Cortex of kidney (tissue), 1 donor: ENCODE results near the gene SYT1.
"Not testable (repeated sequence)": the region's sequence is repeated elsewhere in the genome, so short reads cannot be mapped to it uniquely, and the experiment has no call there.

ENCODE experiments used
- DNase-seq: peaks from one replicate; lab custom pipeline; 2025; lab: John Stamatoyannopoulos, UW

SYT1 gene

DNA sequence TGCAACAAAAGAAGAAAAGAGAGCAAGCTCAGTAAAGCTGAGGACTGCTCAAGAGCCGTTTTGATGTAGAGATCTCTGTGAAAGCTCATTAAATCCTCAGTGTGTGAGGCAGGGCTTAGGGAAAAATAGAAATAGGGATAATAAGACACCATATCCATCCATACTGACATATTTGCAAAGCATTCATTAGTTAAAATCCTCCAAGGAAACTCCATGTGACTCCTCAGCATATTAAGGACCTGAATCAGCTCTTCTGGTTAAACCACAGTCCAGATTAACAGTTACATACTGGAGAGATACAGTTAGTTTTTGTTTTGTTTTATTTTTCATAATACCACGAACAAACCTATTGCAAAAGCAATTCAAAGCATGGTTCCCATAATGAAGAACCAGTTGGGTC is 538.0 kb downstream of the SYT1 start:
- DNase-seq, result no peak

- no peak for DNase-seq
Measured at GRCh38 chr12:79406993-79407392, 542.4 kb downstream of the SYT1 start.

GRCh38 chr12:79407671-79408622 is 543.4 kb downstream of the SYT1 start:
- no peak for DNase-seq

DNA sequence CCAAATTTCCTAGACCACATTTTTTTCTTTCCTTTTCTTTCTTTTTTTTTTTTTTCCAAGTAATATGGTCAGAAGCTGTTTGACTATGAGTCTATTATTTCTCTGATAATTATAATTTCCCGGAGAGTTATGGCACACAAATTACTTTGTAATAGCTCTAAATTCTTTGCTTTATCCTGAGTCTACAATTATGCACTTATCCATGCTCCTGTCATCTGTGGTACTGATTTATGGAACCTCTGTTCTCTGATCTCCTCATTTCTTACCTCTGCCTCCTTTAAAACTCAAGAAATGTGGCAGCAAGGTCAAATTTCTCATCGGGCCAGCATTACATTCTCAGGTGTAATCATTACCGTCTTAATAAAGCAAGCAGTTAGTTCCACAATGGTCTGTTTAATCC is 544.1 kb downstream of the SYT1 start:
- DNase-seq, result no peak

- DNase-seq, result no peak
Measured at GRCh38 chr12:79409562-79409961, 545.0 kb downstream of the SYT1 start.

DNA sequence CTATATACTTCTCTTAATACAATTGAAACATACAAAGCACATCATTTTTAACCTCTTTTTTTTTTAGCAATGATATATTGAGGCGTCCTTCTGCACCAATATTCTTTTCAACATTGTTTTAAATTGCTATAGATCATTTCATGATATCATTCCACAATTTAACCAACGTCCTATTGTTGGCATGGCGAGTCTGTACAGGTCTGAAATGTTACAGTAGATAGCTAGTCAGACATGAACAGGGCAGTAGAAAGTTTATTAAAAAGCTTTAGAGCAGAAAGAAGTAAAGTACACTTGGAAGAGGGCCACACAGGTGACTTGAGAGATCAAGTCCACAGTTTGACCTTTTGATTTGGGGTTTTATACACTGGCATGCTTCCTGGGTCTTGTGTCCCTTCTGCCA is 547.2 kb downstream of the SYT1 start:
- DNase-seq, result no peak

DNA sequence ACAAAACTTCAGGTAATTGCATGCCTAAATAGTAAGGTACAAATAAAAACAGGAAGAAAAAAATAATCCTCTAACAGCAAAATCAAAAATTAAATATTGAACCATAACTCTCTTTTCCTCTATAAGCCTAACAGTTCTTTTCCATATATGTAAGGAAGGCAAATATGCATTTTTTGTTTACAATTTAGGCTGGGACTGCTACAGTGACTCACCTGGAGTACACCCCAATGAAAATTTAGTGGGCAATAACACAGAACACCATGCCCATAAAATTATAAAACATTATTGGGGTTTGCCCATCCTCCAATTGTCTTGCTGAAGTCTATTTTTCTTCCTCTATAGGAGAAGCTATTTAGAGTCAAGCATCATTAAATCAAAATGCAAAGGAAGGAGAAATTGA is 549.2 kb downstream of the SYT1 start:
- DNase-seq, result no peak

DNA sequence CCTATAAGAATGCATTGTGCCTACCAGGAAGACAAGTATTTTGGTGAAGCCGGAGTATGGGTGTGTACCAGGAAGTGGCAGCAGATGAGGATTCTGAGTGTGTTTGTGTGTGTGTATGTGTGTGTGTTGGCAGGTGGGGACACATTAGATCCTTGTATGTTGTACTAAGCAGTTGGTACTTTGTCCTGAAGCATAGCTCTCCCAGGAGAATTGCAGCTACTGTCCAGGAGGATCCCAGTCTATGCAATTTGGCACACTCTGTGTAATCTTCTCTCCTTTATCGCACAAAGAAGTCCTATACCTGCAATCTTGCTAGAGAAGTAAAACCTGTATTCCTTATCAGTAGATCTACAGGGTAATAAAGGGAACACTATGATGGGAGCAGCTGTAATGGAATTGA is 549.7 kb downstream of the SYT1 start:
- DNase-seq, result no peak

DNA sequence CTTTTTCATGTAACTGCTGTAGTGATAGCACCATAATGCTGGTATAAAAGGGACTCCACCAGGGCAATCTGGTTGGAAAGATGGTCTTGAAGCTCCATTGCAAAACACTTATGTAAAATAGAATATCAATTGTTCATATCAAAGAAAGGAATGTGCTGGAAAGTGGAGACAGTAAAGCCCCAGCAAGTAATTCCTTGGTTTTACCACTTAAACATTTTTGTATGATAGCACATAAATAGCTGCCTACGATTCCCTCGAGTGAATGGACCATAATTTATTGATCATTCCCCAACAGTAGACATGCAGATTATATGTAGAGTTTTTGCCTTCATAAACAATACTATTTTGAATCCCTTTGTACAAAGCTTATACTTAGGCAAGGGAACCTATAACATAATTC is 550.7 kb downstream of the SYT1 start:
- no peak for DNase-seq

- DNase-seq, result no peak
Measured at GRCh38 chr12:79415746-79416435, 551.3 kb downstream of the SYT1 start.

DNA sequence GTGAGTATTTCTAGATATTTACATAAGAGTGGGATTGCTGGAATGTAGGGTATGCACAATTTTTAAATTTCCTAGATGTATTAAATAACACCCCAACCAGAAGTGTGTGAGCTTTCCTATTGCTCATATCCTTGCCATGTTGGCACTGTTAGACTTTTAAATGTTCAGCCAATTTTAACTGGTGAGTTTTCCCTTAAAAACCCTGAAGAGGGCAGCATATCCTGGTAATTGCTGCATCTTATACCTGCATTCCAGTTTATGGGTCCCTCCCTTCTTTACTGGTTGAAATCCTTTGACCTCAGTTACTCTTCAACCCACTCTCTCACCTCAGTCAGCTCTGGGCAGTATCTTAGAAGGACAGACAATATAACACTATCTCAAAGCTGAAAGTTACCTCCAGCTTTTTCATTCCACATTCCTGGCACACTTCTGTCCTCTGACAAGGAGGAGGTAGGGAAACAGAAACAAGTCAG is 555.6 kb downstream of the SYT1 start:
- DNase-seq, result no peak

GRCh38 chr12:79421236-79421740 is 556.7 kb downstream of the SYT1 start:
- DNase-seq, result no peak

GRCh38 chr12:79422060-79422812 is 557.7 kb downstream of the SYT1 start:
- DNase-seq, result no peak

DNA sequence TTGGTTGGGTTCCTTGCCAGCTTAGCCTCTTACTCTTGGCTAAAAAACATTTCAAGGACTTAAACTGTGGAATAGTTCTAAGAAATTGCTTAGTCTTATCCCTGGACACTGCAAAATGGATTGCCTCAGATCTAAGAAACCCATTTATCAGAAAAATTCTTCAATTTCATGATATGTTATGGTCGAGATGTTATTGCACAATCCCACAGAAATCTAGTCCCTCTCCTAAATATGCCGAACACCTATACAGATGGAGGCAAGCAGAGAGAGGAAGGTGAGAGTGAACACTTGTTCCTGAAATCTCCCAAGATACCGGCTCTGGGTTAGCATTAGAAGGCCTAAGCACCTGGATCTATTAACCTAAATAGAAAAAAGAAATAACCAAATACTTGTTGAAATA is 559.0 kb downstream of the SYT1 start:
- DNase-seq, result no peak

DNA sequence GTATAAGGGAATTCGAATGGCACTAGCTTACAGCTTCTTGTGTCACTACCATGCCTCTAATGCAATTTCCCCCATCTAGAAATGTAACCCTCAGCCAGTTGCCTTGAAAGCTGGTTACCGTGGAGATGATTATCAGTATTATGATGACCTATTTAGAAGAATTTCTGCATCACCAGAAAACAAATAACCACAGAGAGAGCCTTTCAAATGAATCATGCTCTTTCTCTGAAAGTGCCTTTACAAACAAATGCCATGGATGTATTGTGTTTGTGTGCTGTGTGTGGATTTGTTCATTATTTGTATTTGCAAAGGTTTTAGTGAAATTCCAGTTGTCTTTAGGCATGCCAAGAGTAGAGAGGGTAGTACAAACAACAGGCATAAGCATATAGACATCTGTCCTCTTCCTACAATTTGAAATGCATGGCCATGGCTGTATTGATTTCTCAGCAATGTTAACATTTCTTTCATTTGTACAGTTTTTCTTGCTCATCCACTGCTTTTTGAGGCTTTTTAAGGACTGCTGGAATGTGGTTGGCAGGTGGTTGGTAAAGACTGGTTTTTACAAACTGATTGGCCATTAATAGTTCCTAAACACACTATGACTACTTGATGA is 559.6 kb downstream of the SYT1 start:
- DNase-seq, result no peak

- DNase-seq, result no peak
Measured at GRCh38 chr12:79426121-79426520, 561.5 kb downstream of the SYT1 start.

GRCh38 chr12:79426744-79427143 is 562.2 kb downstream of the SYT1 start:
- not testable (repeated sequence) for DNase-seq

DNA sequence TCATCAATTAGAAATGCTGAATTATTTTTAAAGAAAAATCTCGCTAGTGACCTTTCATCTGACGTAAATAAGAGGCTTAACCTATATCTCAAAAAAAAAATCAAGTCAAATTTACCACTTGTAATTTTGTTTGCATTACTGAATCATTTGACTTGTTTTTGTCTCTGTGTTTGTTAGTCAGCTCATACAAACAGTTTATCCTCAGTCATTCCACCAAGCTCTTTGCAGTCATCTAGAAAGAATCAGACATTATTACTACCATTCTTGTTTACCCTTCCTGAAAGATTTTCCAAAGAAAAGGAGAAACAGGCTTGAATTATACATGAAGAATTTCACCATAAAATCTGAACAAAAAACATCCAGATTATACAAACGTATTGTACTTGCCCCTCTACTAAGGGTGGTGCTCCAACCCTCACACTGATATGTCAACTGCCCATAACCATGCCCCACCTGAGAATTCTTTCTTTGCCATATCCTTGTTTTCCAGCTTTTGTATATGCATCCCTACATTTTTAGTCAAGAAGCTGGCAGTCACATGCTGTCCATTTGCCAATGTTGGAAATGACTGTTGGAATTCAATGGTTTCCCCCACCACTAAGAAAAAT is 569.0 kb downstream of the SYT1 start:
- no peak for DNase-seq

GRCh38 chr12:79434561-79434960 is 570.0 kb downstream of the SYT1 start:
- no peak for DNase-seq

DNA sequence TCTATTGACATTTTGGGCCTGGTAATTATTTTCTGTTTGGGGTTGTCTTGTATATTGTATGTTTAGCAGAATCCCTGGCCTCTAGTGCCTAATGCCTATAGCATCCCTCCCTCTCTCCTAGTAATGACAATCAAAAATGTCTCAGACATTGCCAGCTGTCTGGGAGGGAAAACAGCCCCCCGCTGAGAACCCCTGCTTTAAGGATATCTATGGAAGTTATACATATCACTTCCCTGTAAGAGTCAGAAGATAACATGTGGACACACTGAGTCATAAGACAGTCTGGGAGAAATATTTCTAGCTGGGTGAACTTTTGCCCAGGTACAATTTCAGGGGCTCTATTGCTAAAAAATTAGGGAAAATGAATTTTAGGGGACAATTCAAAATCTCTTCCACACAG is 571.2 kb downstream of the SYT1 start:
- no peak for DNase-seq

GRCh38 chr12:79438480-79439174 is 574.1 kb downstream of the SYT1 start:
- no peak for DNase-seq
